ENCODE results near the gene TTBK2. TPM values are rescaled to one million over a fixed set of nuclear protein-coding genes. Genes with fewer than 3 reads are reported as not detected.

Gene TTBK2
- total and polyA plus RNA-seq, 10 of the 15 experiments (the other 5 are each of a cell fraction or from before 2014, with no cell fraction given): 0.66 to 9.1 (median 3.7) TPM

DNA sequence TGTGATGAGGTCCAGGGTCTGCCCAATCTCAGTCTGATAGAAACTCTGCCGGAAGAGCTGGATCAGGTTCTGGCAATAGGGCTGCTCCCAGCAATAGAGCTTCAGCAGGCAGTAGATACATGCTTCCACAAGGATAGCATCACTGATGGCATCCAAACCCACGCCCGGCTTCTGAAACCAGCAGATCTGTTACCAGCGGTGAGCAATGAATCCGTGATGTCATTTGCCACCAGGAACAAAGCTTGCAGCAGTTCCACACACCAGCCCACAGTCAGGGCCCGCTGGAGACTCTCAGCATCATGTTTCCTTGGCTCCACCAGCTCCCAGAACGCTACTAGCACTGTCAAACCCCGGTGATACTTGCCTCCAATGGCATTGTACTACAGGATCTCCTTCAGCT is 19.3 kb upstream of the TTBK2 start:
- Histone ChIP-seq H3K79me2 (ENCODE audit: control insufficient read depth, insufficient read depth, low read length) (no peaks in the 10 kb centered on the region), H2AFZ (ENCODE audit: control insufficient read depth, low read depth, low read length) (no peak overlapping the region), H3K4me1 (ENCODE audit: control insufficient read depth, insufficient read depth, low read length) (no peaks in the 10 kb centered on the region), H3K27me3 (replicated peaks in 1 of 2; ENCODE audit: control insufficient read depth in 2 of 2, insufficient read depth in 2 of 2, low read length in 1 of 2) (no peaks in the 10 kb centered on the region), H3K4me3 (no peak overlapping the region), H3K9me3 (replicated peaks; ENCODE audit: control insufficient read depth, insufficient read depth, low read length) (no peaks in the 10 kb centered on the region), H3K36me3 (ENCODE audit: control insufficient read depth in 2 of 2, insufficient read depth in 2 of 2, low read length in 1 of 2) (no peaks in the 10 kb centered on the region; a peak in 1 of 4 replicates), H3K4me2 (ENCODE audit: control insufficient read depth, insufficient read depth) (no peak overlapping the region), H3K9ac (ENCODE audit: control insufficient read depth, insufficient read depth, low read length) (no peak overlapping the region), H4K20me1 (ENCODE audit: control insufficient read depth, insufficient read depth) (no peaks in the 10 kb centered on the region), H3K27ac (ENCODE audit: control insufficient read depth, insufficient read depth) (no peak overlapping the region)
- ATAC-seq (no peak), DNase-seq (ENCODE audit: low read depth, low spot score) (no peak), FAIRE-seq (no peak)
- TF ChIP-seq POU2F2 (IDR thresholded peaks at IDR 0.05; ENCODE audit: borderline replicate concordance, low read depth, low read length): no peak
- TF ChIP-seq, protein P1, sequence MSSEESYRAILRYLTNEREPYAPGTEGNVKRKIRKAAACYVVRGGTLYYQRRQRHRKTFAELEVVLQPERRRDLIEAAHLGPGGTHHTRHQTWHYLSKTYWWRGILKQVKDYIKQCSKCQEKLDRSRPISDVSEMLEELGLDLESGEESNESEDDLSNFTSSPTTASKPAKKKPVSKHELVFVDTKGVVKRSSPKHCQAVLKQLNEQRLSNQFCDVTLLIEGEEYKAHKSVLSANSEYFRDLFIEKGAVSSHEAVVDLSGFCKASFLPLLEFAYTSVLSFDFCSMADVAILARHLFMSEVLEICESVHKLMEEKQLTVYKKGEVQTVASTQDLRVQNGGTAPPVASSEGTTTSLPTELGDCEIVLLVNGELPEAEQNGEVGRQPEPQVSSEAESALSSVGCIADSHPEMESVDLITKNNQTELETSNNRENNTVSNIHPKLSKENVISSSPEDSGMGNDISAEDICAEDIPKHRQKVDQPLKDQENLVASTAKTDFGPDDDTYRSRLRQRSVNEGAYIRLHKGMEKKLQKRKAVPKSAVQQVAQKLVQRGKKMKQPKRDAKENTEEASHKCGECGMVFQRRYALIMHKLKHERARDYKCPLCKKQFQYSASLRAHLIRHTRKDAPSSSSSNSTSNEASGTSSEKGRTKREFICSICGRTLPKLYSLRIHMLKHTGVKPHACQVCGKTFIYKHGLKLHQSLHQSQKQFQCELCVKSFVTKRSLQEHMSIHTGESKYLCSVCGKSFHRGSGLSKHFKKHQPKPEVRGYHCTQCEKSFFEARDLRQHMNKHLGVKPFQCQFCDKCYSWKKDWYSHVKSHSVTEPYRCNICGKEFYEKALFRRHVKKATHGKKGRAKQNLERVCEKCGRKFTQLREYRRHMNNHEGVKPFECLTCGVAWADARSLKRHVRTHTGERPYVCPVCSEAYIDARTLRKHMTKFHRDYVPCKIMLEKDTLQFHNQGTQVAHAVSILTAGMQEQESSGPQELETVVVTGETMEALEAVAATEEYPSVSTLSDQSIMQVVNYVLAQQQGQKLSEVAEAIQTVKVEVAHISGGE (CRISPR knock-in tag; IDR thresholded peaks at IDR 0.05): no peak
- no peak for TF ChIP-seq SREBF2 (IDR thresholded peaks at IDR 0.05; ENCODE audit: low read length)
- TF ChIP-seq ESRRA (IDR thresholded peaks at IDR 0.05; ENCODE audit: low read length): no peak
- ChIA-PET SMC1A (ENCODE audit: uncharacterized antibody, unreplicated experiment) (no interaction called here), POLR2A (interaction anchor here (0.5 kb wide), 1 partner anchor 217 kb away, joined by 3 read pairs; no protein-coding TSS in a partner anchor), CTCF (no interaction called here), RAD21 (ENCODE audit: unreplicated experiment) (no interaction called here)
- in situ Hi-C loops (cut with MboI): no loop called here
- BruUV-seq (replicated peaks): no TSS peak
- intact Hi-C loops (cut with micrococcal nuclease; ENCODE audit: unreplicated experiment): no loop called here
- WGBS (ENCODE audit: insufficient coverage, insufficient replicate concordance, low lambda C conversion rate, missing lambda C conversion rate): 91% methylated on average over 8 of the region's 8 CpGs

DNA sequence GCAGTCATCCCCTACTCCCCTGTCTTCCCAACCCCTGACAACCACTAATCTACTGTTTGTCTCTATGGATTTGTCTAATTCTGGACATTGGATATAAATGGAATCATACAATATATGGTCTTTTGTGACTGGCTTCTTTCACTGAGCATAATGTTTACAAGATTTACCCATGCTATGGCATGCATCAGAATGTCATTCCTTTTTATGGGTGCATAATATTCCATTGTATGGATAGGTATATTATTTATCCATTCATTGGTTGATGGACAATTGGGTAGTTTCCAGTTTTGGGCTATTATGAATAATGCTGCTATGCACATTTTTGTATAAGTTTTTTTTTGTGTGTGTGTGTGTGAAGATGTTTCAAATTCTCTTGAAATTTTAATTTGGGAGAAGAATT is 16.6 kb upstream of the TTBK2 start:
- Histone ChIP-seq H3K27ac (ENCODE audit: control insufficient read depth, insufficient read depth) (no peak overlapping the region), H2AFZ (ENCODE audit: control insufficient read depth, low read depth, low read length) (no peak overlapping the region), H3K4me2 (ENCODE audit: control insufficient read depth, insufficient read depth) (no peak overlapping the region), H3K4me1 (ENCODE audit: control insufficient read depth, insufficient read depth, low read length) (no peaks in the 10 kb centered on the region), H3K9me3 (replicated peaks; ENCODE audit: control insufficient read depth, insufficient read depth, low read length) (no peaks in the 10 kb centered on the region), H3K4me3 (no peak overlapping the region), H3K27me3 (replicated peaks in 1 of 2; ENCODE audit: control insufficient read depth in 2 of 2, insufficient read depth in 2 of 2, low read length in 1 of 2) (no peaks in the 10 kb centered on the region), H3K9ac (ENCODE audit: control insufficient read depth, insufficient read depth, low read length) (no peak overlapping the region), H3K36me3 (ENCODE audit: control insufficient read depth in 2 of 2, insufficient read depth in 2 of 2, low read length in 1 of 2) (no peaks in the 10 kb centered on the region), H3K79me2 (ENCODE audit: control insufficient read depth, insufficient read depth, low read length) (no peaks in the 10 kb centered on the region), H4K20me1 (ENCODE audit: control insufficient read depth, insufficient read depth) (no peaks in the 10 kb centered on the region)
- ChIA-PET POLR2A (interaction anchor here (0.6 kb wide), 1 partner anchor 267 kb away, joined by 6 read pairs; no protein-coding TSS in a partner anchor), CTCF (interaction anchor here (1.7 kb wide), 1 partner anchor 11 kb away, joined by 6 read pairs; no protein-coding TSS in a partner anchor), SMC1A (ENCODE audit: uncharacterized antibody, unreplicated experiment) (interaction anchor here (0.6 kb wide), 1 partner anchor 11 kb away, joined by 3 read pairs; no protein-coding TSS in a partner anchor), RAD21 (ENCODE audit: unreplicated experiment) (no interaction called here)
- in situ Hi-C loops (cut with MboI) (no loop called here), intact Hi-C loops (cut with micrococcal nuclease; ENCODE audit: unreplicated experiment) (no loop called here)
- ATAC-seq (no peak), DNase-seq (ENCODE audit: low read depth, low spot score) (no peak), FAIRE-seq (no peak)
- no TSS peak for BruUV-seq (replicated peaks)
- TF ChIP-seq BMI1 (IDR thresholded peaks at IDR 0.05; ENCODE audit: borderline replicate concordance) (no peak), MTA3 (IDR thresholded peaks at IDR 0.05; ENCODE audit: borderline replicate concordance, low read length) (no peak), CEBPB (IDR thresholded peaks at IDR 0.05; ENCODE audit: borderline replicate concordance in 1 of 2, low read depth in 2 of 2, low read length in 2 of 2) (no peak), MEF2B (IDR thresholded peaks at IDR 0.05; ENCODE audit: partially characterized antibody, poor library complexity, severe bottlenecking) (no peak), POLR2AphosphoS2 (IDR thresholded peaks at IDR 0.05; ENCODE audit: low read depth, low read length) (no peak), RAD51 (IDR thresholded peaks at IDR 0.05) (no peak), MTA2 (IDR thresholded peaks at IDR 0.05; ENCODE audit: low read depth) (no peak), EP300 (IDR thresholded peaks at IDR 0.05; ENCODE audit: borderline replicate concordance in 1 of 2, control insufficient read depth in 1 of 2, low read depth in 2 of 2, low read length in 2 of 2) (no peak), HCFC1 (IDR thresholded peaks at IDR 0.05; ENCODE audit: low read length) (no peak), RBBP5 (conservative IDR thresholded peaks at IDR 0.05) (no peak)
- TF ChIP-seq, protein P2, sequence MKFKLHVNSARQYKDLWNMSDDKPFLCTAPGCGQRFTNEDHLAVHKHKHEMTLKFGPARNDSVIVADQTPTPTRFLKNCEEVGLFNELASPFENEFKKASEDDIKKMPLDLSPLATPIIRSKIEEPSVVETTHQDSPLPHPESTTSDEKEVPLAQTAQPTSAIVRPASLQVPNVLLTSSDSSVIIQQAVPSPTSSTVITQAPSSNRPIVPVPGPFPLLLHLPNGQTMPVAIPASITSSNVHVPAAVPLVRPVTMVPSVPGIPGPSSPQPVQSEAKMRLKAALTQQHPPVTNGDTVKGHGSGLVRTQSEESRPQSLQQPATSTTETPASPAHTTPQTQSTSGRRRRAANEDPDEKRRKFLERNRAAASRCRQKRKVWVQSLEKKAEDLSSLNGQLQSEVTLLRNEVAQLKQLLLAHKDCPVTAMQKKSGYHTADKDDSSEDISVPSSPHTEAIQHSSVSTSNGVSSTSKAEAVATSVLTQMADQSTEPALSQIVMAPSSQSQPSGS (IDR thresholded peaks at IDR 0.05; ENCODE audit: low read length): no peak
